Stimulated activated naive CD8-positive, alpha-beta T cell treated with anti-CD3 and anti-CD28 coated beads, Interleukin-15, Interleukin-2, amounts not matched to agents 100 ng/mL and 50 ng/mL, for 24 hours (primary cell): ENCODE data around the gene AHI1.
A peak's percentile ranks its signal among the peaks of the same experiment; 100 is the strongest.

ENCODE experiments used
- H3K27ac Mint-ChIP-seq: one replicate; pipeline ENCODE4 v1.8.0; 2021; ENCODE audit warnings: mild to moderate bottlenecking, mixed read lengths
- H3K27me3 Mint-ChIP-seq: one replicate; pipeline ENCODE4 v1.8.0; 2021; ENCODE audit warnings: mixed read lengths
- H3K36me3 Mint-ChIP-seq: one replicate; pipeline ENCODE4 v1.8.0; 2021; ENCODE audit warnings: low read depth, mixed read lengths
- H3K4me1 Mint-ChIP-seq: one replicate; pipeline ENCODE4 v1.8.0; 2021; ENCODE audit warnings: low read depth, mixed read lengths
- H3K4me3 Mint-ChIP-seq: one replicate; pipeline ENCODE4 v1.8.0; 2021; ENCODE audit warnings: mild to moderate bottlenecking, mixed read lengths
- H3K9me3 Mint-ChIP-seq: one replicate; pipeline ENCODE4 v1.8.0; 2021; ENCODE audit warnings: mixed read lengths

AHI1 gene

GRCh38 chr6:135497412-135498184, at the start of gene AHI1:
AHI1 (minus strand) TSS chr6:135497740; CDS start chr6:135492237, 5,503 bp downstream.
- H3K4me3 Mint-ChIP-seq: no peak within 1 kb of the TSS

GRCh38 chr6:135546680-135547418, 49.3 kb upstream of the AHI1 start:
- no peak overlapping the region for H3K4me3 Mint-ChIP-seq
- no peak overlapping the region for H3K27ac Mint-ChIP-seq
- no peaks in the 10 kb centered on the region for H3K36me3 Mint-ChIP-seq
- H3K4me1 Mint-ChIP-seq: no peaks in the 10 kb centered on the region
- peaks cover 3% of the 10 kb centered on the region for H3K9me3 Mint-ChIP-seq
- H3K27me3 Mint-ChIP-seq: peaks cover 18% of the 10 kb centered on the region

More at GRCh38 chr6:135497412-135498184, at the start of gene AHI1:
- H3K27ac Mint-ChIP-seq: peak within 1 kb of the TSS; percentile 50
- H3K36me3 Mint-ChIP-seq: peaks cover 35% of the 10 kb centered on the region
- H3K9me3 Mint-ChIP-seq: no peaks in the 10 kb centered on the region
- no peaks in the 10 kb centered on the region for H3K27me3 Mint-ChIP-seq
- H3K4me1 Mint-ChIP-seq: peaks cover 25% of the 10 kb centered on the region

GRCh38 chr6:135546206-135546605, 48.7 kb upstream of the AHI1 start:
- no peaks in the 10 kb centered on the region for H3K4me1 Mint-ChIP-seq
- peaks cover 3% of the 10 kb centered on the region for H3K9me3 Mint-ChIP-seq
- H3K36me3 Mint-ChIP-seq: no peaks in the 10 kb centered on the region
- no peak overlapping the region for H3K27ac Mint-ChIP-seq
- H3K4me3 Mint-ChIP-seq: no peak overlapping the region
- peaks cover 23% of the 10 kb centered on the region for H3K27me3 Mint-ChIP-seq

- Mint-ChIP-seq H3K27ac (no peak overlapping the region), H3K36me3 (no peaks in the 10 kb centered on the region), H3K4me1 (peaks cover 45% of the 10 kb centered on the region), H3K4me3 (no peak overlapping the region), H3K27me3 (peaks cover 24% of the 10 kb centered on the region), H3K9me3 (peaks cover 3% of the 10 kb centered on the region)
Observed at GRCh38 chr6:135540207-135540840, 42.8 kb upstream of the AHI1 start.

GRCh38 chr6:135537741-135538301, 40.3 kb upstream of the AHI1 start:
- H3K36me3 Mint-ChIP-seq: no peaks in the 10 kb centered on the region
- peak overlapping the region; percentile 42 for H3K4me3 Mint-ChIP-seq
- peaks cover 52% of the 10 kb centered on the region for H3K4me1 Mint-ChIP-seq
- H3K27me3 Mint-ChIP-seq: peaks cover 16% of the 10 kb centered on the region
- peak overlapping the region; percentile 78 for H3K27ac Mint-ChIP-seq
- H3K9me3 Mint-ChIP-seq: no peaks in the 10 kb centered on the region

GRCh38 chr6:135535989-135536414, 38.5 kb upstream of the AHI1 start:
- Mint-ChIP-seq H3K9me3 (no peaks in the 10 kb centered on the region), H3K4me1 (peaks cover 52% of the 10 kb centered on the region), H3K27me3 (peaks cover 4% of the 10 kb centered on the region), H3K4me3 (no peak overlapping the region), H3K27ac (peak overlapping the region; percentile 75), H3K36me3 (no peaks in the 10 kb centered on the region)

GRCh38 chr6:135534773-135535380, 37.3 kb upstream of the AHI1 start:
- no peak overlapping the region for H3K4me3 Mint-ChIP-seq
- no peak overlapping the region for H3K27ac Mint-ChIP-seq
- H3K9me3 Mint-ChIP-seq: no peaks in the 10 kb centered on the region
- peaks cover 43% of the 10 kb centered on the region for H3K4me1 Mint-ChIP-seq
- no peaks in the 10 kb centered on the region for H3K36me3 Mint-ChIP-seq
- H3K27me3 Mint-ChIP-seq: peaks cover 4% of the 10 kb centered on the region

- Mint-ChIP-seq H3K27ac (no peak overlapping the region), H3K36me3 (no peaks in the 10 kb centered on the region), H3K27me3 (no peaks in the 10 kb centered on the region), H3K4me1 (peaks cover 25% of the 10 kb centered on the region), H3K4me3 (no peak overlapping the region), H3K9me3 (no peaks in the 10 kb centered on the region)
Observed at GRCh38 chr6:135532559-135532958, 35.0 kb upstream of the AHI1 start.

- H3K9me3 Mint-ChIP-seq: no peaks in the 10 kb centered on the region
- no peaks in the 10 kb centered on the region for H3K36me3 Mint-ChIP-seq
- no peak overlapping the region for H3K4me3 Mint-ChIP-seq
- no peaks in the 10 kb centered on the region for H3K27me3 Mint-ChIP-seq
- peaks cover 20% of the 10 kb centered on the region for H3K4me1 Mint-ChIP-seq
- no peak overlapping the region for H3K27ac Mint-ChIP-seq
Observed at GRCh38 chr6:135531954-135532490, 34.5 kb upstream of the AHI1 start.

GRCh38 chr6:135530113-135530512, 32.6 kb upstream of the AHI1 start:
- Mint-ChIP-seq H3K27me3 (no peaks in the 10 kb centered on the region), H3K4me1 (peaks cover 5% of the 10 kb centered on the region), H3K9me3 (no peaks in the 10 kb centered on the region), H3K27ac (no peak overlapping the region), H3K36me3 (no peaks in the 10 kb centered on the region), H3K4me3 (no peak overlapping the region)

- H3K9me3 Mint-ChIP-seq: no peaks in the 10 kb centered on the region
- H3K4me1 Mint-ChIP-seq: no peaks in the 10 kb centered on the region
- H3K36me3 Mint-ChIP-seq: no peaks in the 10 kb centered on the region
- no peaks in the 10 kb centered on the region for H3K27me3 Mint-ChIP-seq
- no peak overlapping the region for H3K27ac Mint-ChIP-seq
- no peak overlapping the region for H3K4me3 Mint-ChIP-seq
Observed at GRCh38 chr6:135527960-135528249, 30.4 kb upstream of the AHI1 start.

GRCh38 chr6:135527116-135527959, 29.8 kb upstream of the AHI1 start:
- Mint-ChIP-seq H3K4me3 (no peak overlapping the region), H3K27me3 (no peaks in the 10 kb centered on the region), H3K36me3 (no peaks in the 10 kb centered on the region), H3K9me3 (no peaks in the 10 kb centered on the region), H3K27ac (no peak overlapping the region), H3K4me1 (no peaks in the 10 kb centered on the region)

- H3K4me1 Mint-ChIP-seq: no peaks in the 10 kb centered on the region
- no peak overlapping the region for H3K27ac Mint-ChIP-seq
- H3K36me3 Mint-ChIP-seq: no peaks in the 10 kb centered on the region
Observed at GRCh38 chr6:135525594-135525993, 28.1 kb upstream of the AHI1 start.

More at GRCh38 chr6:135525594-135525993, 28.1 kb upstream of the AHI1 start:
- Mint-ChIP-seq H3K4me3 (no peak overlapping the region), H3K9me3 (no peaks in the 10 kb centered on the region), H3K27me3 (no peaks in the 10 kb centered on the region)
